ENCODE data around the gene STMN1.

GRCh38 chr1:25948641-25949040 lies 42.4 kb upstream of the STMN1 start:
- TF ChIP-seq CTCF (IDR thresholded peaks at IDR 0.05) (no peak), POLR2A (IDR thresholded peaks at IDR 0.05) (no peak)

Measured in lower leg skin (tissue), 3 donors.